ENCODE data around the gene ADPRHL1.

GRCh38 chr13:113403255-113404104 is 49.8 kb downstream of the ADPRHL1 start:
- TF ChIP-seq, protein P1, sequence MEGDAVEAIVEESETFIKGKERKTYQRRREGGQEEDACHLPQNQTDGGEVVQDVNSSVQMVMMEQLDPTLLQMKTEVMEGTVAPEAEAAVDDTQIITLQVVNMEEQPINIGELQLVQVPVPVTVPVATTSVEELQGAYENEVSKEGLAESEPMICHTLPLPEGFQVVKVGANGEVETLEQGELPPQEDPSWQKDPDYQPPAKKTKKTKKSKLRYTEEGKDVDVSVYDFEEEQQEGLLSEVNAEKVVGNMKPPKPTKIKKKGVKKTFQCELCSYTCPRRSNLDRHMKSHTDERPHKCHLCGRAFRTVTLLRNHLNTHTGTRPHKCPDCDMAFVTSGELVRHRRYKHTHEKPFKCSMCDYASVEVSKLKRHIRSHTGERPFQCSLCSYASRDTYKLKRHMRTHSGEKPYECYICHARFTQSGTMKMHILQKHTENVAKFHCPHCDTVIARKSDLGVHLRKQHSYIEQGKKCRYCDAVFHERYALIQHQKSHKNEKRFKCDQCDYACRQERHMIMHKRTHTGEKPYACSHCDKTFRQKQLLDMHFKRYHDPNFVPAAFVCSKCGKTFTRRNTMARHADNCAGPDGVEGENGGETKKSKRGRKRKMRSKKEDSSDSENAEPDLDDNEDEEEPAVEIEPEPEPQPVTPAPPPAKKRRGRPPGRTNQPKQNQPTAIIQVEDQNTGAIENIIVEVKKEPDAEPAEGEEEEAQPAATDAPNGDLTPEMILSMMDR (IDR thresholded peaks at IDR 0.05) = no peak
- TF ChIP-seq POLR2A (IDR thresholded peaks at IDR 0.05) = no peak

All from Peyer's patch (tissue), 4 donors.